ENCODE results near the gene KDM1A. TPM values are rescaled to one million over a fixed set of nuclear protein-coding genes. Genes with fewer than 3 reads are reported as not detected.

Gene KDM1A
- total RNA-seq, 1 donor from 2014 or later, result 75.4 TPM

GRCh38 chr1:23103001-23103889 lies 84.0 kb downstream of the KDM1A start:
- DNase-seq (ENCODE audit: low read depth), result no peak

GRCh38 chr1:23108918-23109533 lies 89.8 kb downstream of the KDM1A start:
- DNase-seq (ENCODE audit: low read depth), result no peak

- no peak for DNase-seq (ENCODE audit: low read depth)
Observed at GRCh38 chr1:23110391-23110790, 91.1 kb downstream of the KDM1A start.

- DNase-seq (ENCODE audit: low read depth), result no peak
Observed at GRCh38 chr1:23111600-23112535, 92.6 kb downstream of the KDM1A start.

DNA sequence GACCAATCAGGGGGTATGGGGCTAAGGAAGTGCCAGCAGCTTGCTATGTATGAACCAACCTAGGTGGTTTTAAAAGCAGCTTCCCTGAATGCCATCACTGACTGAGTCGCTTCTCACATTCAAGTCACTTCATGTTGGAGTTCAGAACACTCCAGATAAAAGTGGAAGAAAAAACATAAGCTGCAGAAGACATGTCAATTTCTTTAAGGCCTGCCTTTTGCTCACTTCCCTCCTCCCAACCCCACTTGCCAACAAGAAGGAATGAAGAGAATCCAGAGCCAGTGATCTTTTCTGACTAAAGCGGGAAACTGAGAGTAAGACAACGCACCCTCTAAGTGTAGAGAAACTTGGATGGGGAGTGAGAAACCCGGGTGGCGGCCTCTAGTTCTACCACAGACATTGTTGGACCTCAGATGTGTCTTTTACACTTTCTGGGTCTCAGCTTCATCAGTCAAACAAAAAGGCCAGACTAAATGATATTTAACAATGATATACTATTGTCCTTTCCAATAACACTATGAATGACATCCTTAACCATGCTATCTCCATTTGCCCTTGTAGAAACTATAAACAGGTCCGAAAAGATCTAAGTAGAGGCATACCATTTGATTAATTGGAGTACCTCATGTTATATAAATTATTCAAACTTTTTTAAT lies 95.3 kb downstream of the KDM1A start:
- DNase-seq (ENCODE audit: low read depth), result no peak

DNA sequence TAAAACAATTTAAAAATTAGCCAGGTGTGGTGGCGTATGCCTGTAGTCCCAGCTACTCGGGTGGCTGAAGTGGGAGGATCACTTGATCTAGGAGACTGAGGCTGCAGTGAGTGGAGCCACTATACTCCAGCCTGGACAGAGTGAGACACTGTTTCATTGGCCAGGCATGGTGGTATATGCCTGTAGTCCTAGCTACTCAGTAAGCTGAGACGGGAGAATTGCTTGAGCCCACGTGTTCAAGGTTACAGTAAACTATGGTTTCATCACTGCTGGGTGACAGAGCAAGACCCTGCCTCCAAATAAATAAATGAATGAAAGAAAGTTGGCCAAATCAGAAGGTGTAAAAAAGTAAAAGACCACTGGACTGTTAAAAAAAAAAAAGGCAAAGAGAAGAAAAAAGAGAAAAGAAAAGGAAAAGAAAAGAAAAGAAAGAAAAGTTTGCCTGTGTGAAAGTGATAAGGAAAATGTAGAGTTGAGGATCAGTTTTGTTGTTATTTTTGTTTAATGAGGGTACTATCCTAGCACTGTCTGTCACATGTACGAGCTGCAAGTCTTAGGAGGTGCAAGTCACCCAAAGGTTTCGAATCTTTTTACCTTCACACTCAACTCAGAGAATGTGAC lies 97.1 kb downstream of the KDM1A start:
- no peak for DNase-seq (ENCODE audit: low read depth)

DNA sequence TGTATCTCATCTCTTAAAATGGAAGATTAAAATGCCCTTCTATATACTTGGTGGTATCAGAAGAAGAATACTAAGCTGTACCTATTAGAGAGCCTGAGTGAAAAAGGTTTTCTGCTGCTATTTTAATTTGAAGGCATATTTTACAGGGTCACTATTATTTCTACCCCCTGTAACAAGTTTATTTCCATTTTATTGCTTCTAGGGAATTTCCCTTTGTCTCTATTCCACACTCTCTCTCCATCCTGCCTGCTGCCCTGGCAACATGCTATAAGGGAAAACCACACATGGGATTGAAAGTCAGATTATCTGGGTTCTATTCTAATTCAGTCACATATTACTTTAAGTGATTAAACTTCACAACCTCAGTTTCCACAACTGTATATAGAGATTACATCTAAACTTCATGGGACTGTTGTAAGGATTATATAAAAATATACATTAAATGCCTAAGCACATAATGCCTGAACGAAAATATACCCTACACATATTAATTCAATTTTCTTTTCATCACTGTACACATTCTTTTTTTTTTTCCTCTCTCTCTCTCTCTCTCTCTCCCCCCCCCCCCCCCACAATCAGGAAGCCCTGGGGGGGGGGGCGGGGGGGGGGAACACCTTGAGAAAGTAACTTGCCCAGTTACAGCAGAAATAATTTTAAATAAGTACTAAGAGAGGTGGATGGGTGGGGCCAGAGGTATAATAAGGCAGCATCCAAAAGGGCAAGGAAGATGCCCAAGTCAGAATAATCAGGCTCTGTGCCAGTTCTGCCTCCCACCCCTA lies 97.8 kb downstream of the KDM1A start:
- no peak for DNase-seq (ENCODE audit: low read depth)

GRCh38 chr1:23118407-23118806 lies 99.1 kb downstream of the KDM1A start:
- no peak for DNase-seq (ENCODE audit: low read depth)

DNA sequence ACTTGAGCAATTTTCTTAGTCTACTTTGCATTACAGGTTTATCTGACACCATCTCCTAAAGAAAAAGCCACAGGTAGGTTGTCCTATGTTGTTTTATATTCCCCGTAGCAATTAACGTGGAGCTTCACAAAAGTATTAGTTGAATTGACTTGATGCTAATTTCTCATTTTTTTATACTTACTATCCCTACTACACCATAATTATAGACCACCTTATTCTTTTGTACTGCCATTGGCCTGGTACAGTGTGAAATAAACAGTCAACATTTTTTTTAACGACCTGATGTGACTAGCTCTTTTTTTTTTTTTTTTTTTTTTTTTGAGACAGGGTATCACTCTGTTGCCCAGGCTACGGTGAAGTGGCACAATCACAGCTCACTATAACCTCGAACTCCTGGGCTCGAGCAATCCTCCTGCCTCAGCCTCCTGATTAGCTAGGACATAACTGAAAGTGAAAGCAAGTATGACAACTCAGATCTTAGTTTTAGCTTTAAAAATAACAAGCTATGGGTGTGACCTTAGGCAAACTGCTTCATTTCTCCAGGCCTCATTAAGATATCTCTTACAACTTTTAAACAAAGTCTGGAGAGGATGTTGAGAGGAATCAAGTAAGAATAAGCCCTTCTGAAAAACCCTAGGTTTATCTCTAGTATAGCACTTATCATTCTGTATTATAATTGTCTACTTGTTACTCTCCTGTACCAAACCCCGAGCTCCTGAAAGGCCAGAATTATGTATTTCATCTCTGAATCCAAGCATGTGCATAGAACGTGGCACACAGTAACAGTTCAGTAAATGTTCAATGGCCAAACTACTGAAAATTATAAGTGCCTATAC lies 99.9 kb downstream of the KDM1A start:
- no peak for DNase-seq (ENCODE audit: low read depth)

DNA sequence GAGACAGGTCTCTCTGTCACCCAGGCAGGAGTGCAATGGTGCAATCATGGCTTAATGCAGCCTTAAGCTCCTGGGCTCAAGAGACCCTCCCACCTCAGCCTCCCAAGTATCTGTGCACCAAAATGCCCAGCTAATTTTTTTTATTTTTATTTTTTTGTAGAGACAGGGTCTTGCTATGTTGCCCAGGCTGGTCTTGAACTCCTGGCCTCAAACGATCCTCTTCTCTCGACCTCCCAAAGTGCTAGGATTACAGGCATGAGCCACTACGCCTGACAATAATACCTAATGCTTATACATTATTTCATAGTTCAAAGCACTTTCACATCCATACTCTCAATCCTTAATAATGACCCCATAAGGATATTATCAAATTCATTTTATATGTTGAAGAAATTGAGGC lies 101.1 kb downstream of the KDM1A start:
- DNase-seq (ENCODE audit: low read depth), result no peak

GRCh38 chr1:23122023-23122748 lies 102.9 kb downstream of the KDM1A start:
- DNase-seq (ENCODE audit: low read depth), result peak; percentile 49

DNA sequence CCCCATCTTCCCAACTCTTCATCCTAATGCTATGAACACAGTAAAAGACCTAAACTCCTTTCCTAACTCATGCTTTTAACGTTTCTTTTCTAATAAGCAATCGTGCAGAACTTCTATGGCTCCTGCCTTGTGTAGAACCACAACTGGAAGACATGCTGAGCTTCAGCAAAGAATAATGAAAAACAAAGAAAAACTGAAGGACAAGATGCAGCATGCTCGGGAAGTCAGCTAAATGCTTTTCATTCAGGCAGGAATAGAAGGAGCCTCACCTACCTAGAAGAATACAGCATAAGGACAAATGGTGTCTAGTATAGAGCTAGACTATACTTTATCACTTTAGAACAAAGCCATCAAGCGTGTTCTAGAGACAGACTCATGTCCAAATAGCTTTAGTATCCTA lies 103.5 kb downstream of the KDM1A start:
- no peak for DNase-seq (ENCODE audit: low read depth)

- DNase-seq (ENCODE audit: low read depth), result no peak
Observed at GRCh38 chr1:23123528-23123927, 104.3 kb downstream of the KDM1A start.

GRCh38 chr1:23124259-23125026 lies 105.2 kb downstream of the KDM1A start:
- DNase-seq (ENCODE audit: low read depth), result no peak

GRCh38 chr1:23125489-23125888 lies 106.2 kb downstream of the KDM1A start:
- no peak for DNase-seq (ENCODE audit: low read depth)

- no peak for DNase-seq (ENCODE audit: low read depth)
Observed at GRCh38 chr1:23126200-23126599, 106.9 kb downstream of the KDM1A start.

DNA sequence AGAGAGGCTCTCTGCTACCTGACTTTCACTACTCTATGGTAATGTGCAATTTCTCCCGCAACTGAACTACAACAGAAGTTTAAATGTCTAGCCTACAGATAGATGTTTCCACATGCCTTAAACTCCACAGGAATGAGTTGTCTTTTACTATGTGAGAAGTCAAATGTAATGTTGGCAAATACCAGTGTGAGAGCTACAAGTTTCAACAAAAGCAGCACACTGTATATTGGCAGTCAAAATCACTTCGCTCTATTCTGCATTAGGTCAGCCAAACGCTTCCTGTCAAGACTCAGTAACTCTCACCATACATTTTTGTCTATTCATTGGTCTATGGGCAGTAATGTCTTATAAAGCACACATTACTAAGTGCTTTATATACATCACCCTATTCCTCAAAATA lies 107.5 kb downstream of the KDM1A start:
- no peak for DNase-seq (ENCODE audit: low read depth)

Measured in myocyte (in vitro differentiated cells).